Left ventricle myocardium inferior (tissue), 1 donor: Measurements from ENCODE around the gene FANCD2OS. TPM values are rescaled to one million over a fixed set of nuclear protein-coding genes. Genes with fewer than 3 reads are reported as not detected.
"Not testable (repeated sequence)": the region's sequence is repeated elsewhere in the genome, so short reads cannot be mapped to it uniquely, and the experiment has no call there.

ENCODE experiments used
- DNase-seq: peaks from one replicate; pipeline ENCODE4 v3.0.0-alpha.2; 2020
- H3K27ac ChIP-seq: fragments of 200-600 bp; replicated peaks from 2 replicates; pipeline ENCODE4 v1.8.0; 2021
- H3K27me3 ChIP-seq: fragments of 200-600 bp; 2 replicates; pipeline ENCODE4 v1.8.0; 2021; ENCODE audit warnings: low read depth
- H3K36me3 ChIP-seq: fragments of 200-600 bp; 2 replicates; pipeline ENCODE4 v1.8.0; 2021
- H3K4me1 ChIP-seq: fragments of 200-600 bp; 2 replicates; pipeline ENCODE4 v1.8.0; 2021
- H3K4me3 ChIP-seq: fragments of 200-600 bp; 2 replicates; pipeline ENCODE4 v1.8.0; 2021; ENCODE audit warnings: mild to moderate bottlenecking, moderate library complexity
- H3K9me3 ChIP-seq: fragments of 200-600 bp; replicated peaks from 2 replicates; pipeline ENCODE4 v1.8.0; 2021
- intact Hi-C: fragments of 100-400 bp; cut with micrococcal nuclease; formaldehyde crosslinking; loops from one replicate; pipeline ENCODE4 v1.11.0; 2022
- total RNA-seq: library from RNA; stranded (reverse); fragmentation: NEBNext Ultra II Directional; extraction: Animal tissue kit (Norgen Biotek cat#: 25700); gene quantifications from one replicate; pipeline ENCODE4 v1.2.1, GENCODE V29; 2021
- TF ChIP-seq, protein P1 (sequence below): fragments of 200-600 bp; IDR thresholded peaks from 2 replicates; pipeline ENCODE4 v1.8.0; 2021; ENCODE audit warnings: antibody characterized with exemption, mild to moderate bottlenecking, borderline replicate concordance
- donor health status: DM: no; HTN: yes; CAD: no; lungs with severe emphysema.

The FANCD2OS gene
- total RNA-seq, 1 donor from 2014 or later: not detected

- intact Hi-C loops: no loop called here
- H3K36me3 ChIP-seq: no peaks in the 10 kb centered on the region
- no peak overlapping the region for H3K4me3 ChIP-seq
- H3K9me3 ChIP-seq: no peaks in the 10 kb centered on the region
- no peak overlapping the region for H3K27ac ChIP-seq
- DNase-seq: no peak
- H3K4me1 ChIP-seq: peaks cover 5% of the 10 kb centered on the region
- no peaks in the 10 kb centered on the region for H3K27me3 ChIP-seq
- TF ChIP-seq, protein P1, sequence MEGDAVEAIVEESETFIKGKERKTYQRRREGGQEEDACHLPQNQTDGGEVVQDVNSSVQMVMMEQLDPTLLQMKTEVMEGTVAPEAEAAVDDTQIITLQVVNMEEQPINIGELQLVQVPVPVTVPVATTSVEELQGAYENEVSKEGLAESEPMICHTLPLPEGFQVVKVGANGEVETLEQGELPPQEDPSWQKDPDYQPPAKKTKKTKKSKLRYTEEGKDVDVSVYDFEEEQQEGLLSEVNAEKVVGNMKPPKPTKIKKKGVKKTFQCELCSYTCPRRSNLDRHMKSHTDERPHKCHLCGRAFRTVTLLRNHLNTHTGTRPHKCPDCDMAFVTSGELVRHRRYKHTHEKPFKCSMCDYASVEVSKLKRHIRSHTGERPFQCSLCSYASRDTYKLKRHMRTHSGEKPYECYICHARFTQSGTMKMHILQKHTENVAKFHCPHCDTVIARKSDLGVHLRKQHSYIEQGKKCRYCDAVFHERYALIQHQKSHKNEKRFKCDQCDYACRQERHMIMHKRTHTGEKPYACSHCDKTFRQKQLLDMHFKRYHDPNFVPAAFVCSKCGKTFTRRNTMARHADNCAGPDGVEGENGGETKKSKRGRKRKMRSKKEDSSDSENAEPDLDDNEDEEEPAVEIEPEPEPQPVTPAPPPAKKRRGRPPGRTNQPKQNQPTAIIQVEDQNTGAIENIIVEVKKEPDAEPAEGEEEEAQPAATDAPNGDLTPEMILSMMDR: no peak
Measured at GRCh38 chr3:10137178-10137577, 29.1 kb upstream of the FANCD2OS start.

DNA sequence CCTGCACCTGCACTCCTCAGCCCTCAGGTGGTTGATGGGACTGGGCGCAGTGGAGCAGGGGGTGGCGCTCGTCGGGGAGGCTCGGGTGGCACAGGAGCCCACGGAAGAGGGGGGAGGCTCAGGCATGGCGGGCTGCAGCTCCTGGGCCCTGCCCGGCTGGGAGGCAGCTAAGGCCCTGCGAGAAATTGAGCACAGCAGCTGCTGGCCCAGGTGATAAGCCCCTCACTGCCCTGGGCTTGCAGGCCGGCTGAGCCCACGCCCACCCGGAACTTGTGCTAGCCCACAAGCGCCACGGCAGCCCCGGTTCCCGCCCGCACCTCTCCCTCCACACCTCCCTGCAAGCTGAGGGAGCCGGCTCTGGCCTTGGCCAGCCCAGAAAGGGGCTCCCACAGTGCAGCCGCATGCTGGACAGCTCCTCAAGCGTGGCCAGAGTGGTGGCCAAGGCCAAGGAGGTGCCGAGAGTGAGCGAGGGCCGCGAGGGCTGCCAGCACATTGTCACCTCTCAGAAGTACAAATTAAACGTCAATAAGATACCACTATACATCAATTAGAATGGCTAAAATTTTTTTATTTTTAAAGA, 28.5 kb upstream of the FANCD2OS start:
- intact Hi-C loops: no loop called here
- no peaks in the 10 kb centered on the region for H3K36me3 ChIP-seq
- DNase-seq: no peak
- no peaks in the 10 kb centered on the region for H3K4me1 ChIP-seq
- TF ChIP-seq, protein P1: no peak
- no peak overlapping the region for H3K4me3 ChIP-seq
- no peak overlapping the region for H3K27ac ChIP-seq
- H3K27me3 ChIP-seq: no peaks in the 10 kb centered on the region
- H3K9me3 ChIP-seq: no peaks in the 10 kb centered on the region

DNA sequence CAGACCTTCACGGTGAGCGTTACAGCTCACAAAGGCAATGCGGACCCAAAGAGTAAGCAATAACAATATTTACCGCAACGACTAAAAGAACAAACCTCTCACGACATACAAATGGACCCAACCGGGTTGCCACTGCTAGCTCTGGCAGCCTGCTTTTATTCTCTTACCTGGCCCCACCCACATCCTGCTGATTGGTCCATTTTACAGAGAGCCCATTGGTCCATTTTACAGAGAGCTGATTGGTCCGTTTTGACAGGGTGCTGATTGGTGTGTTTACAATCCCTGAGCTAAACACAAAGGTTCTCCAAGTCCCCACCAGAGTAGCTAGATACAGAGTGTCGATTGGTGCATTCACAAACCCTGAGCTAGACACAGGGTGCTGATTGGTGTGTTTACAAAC, 27.8 kb upstream of the FANCD2OS start:
- H3K27me3 ChIP-seq, DNase-seq, H3K36me3 ChIP-seq, intact Hi-C loops, H3K4me1 ChIP-seq, H3K27ac ChIP-seq, H3K9me3 ChIP-seq, H3K4me3 ChIP-seq: not testable (repeated sequence)

GRCh38 chr3:10122724-10123123, 14.7 kb upstream of the FANCD2OS start:
- Histone ChIP-seq H3K4me1 (peaks cover 26% of the 10 kb centered on the region), H3K27me3 (no peaks in the 10 kb centered on the region), H3K27ac (no peak overlapping the region), H3K36me3 (peaks cover 60% of the 10 kb centered on the region), H3K4me3 (no peak overlapping the region), H3K9me3 (no peaks in the 10 kb centered on the region)
- intact Hi-C loops: no loop called here
- no peak for DNase-seq
- TF ChIP-seq, protein P1: no peak

DNA sequence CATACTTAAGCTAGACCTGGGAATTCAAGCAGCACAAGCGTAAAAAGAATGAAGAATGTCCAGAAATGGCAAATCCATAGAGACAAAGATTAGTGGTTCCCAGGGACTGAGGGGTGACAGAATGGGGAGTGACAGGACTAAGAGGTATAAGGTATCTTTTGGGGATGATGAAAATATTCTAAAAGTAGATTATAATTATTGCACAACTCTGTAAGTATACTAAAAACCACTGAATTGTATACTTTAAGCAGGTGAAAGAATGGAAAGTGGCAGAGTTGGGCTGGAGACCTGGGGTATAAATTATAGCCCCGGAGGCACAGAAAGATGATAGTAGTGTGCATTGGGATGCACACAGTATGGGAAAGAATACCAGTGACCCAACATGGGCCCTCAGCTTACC, 13.0 kb upstream of the FANCD2OS start:
- intact Hi-C loops: no loop called here
- DNase-seq: no peak
- Histone ChIP-seq H3K4me3 (no peak overlapping the region), H3K9me3 (no peaks in the 10 kb centered on the region), H3K4me1 (peaks cover 42% of the 10 kb centered on the region), H3K27ac (no peak overlapping the region), H3K27me3 (no peaks in the 10 kb centered on the region), H3K36me3 (peaks cover 43% of the 10 kb centered on the region)
- TF ChIP-seq, protein P1: no peak

DNA sequence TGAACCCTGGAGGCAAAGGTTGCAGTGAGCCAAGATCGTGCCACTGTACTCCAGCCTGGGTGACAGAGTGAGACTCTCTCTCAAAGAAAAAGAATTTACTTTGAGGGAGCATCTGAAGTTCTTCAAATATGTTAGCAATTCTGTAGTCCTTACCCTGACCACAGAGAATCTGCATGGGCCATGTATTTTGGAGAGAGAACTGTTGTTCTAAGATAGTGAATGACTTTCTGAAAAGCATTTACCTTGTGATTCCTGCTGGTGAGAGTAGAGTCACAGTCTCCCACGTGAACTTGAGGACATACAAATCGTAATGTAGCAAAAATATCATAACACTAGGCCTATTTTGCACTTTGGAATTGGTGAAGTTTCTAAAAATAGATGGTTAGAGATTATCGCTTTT, 11.3 kb upstream of the FANCD2OS start:
- no peak for DNase-seq
- TF ChIP-seq, protein P1: no peak
- H3K9me3 ChIP-seq: no peaks in the 10 kb centered on the region
- no peaks in the 10 kb centered on the region for H3K27me3 ChIP-seq
- H3K27ac ChIP-seq: peak overlapping the region; percentile 11
- H3K4me3 ChIP-seq: no peak overlapping the region
- intact Hi-C loops: no loop called here
- peaks cover 53% of the 10 kb centered on the region for H3K4me1 ChIP-seq
- peaks cover 28% of the 10 kb centered on the region for H3K36me3 ChIP-seq
